ENCODE data around the gene MTCL1.

MTCL1 gene

GRCh38 chr18:8806100-8806797 is 100.9 kb downstream of the MTCL1 start:
- DNase-seq, result no peak

GRCh38 chr18:8806798-8807487 is 101.6 kb downstream of the MTCL1 start:
- DNase-seq, result no peak

GRCh38 chr18:8807488-8807805 is 102.1 kb downstream of the MTCL1 start:
- no peak for DNase-seq

GRCh38 chr18:8808001-8808400 is 102.6 kb downstream of the MTCL1 start:
- DNase-seq, result no peak

- DNase-seq, result no peak
These were observed 104.2 kb downstream of the MTCL1 start for GRCh38 chr18:8809514-8809913.

GRCh38 chr18:8810157-8810556 is 104.8 kb downstream of the MTCL1 start:
- no peak for DNase-seq

GRCh38 chr18:8811115-8811514 is 105.8 kb downstream of the MTCL1 start:
- no peak for DNase-seq

- DNase-seq, result no peak
These were observed 107.3 kb downstream of the MTCL1 start for GRCh38 chr18:8812631-8813030.

- DNase-seq, result no peak
These were observed 108.3 kb downstream of the MTCL1 start for GRCh38 chr18:8813611-8814010.

GRCh38 chr18:8814206-8814605 is 108.8 kb downstream of the MTCL1 start:
- DNase-seq, result no peak

- no peak for DNase-seq
These were observed 110.9 kb downstream of the MTCL1 start for GRCh38 chr18:8816220-8816619.

GRCh38 chr18:8816816-8817215 is 111.5 kb downstream of the MTCL1 start:
- DNase-seq, result peak in 1 of 51 donors; percentile 38

GRCh38 chr18:8818982-8819381 is 113.6 kb downstream of the MTCL1 start:
- no peak for DNase-seq

- no peak for DNase-seq
These were observed 115.2 kb downstream of the MTCL1 start for GRCh38 chr18:8820396-8821082.

- no peak for DNase-seq
These were observed 115.7 kb downstream of the MTCL1 start for GRCh38 chr18:8821083-8821465.

- no peak for DNase-seq
These were observed 116.2 kb downstream of the MTCL1 start for GRCh38 chr18:8821531-8821930.

GRCh38 chr18:8822643-8823042 is 117.3 kb downstream of the MTCL1 start:
- DNase-seq, result no peak

GRCh38 chr18:8823530-8823929 is 118.2 kb downstream of the MTCL1 start:
- DNase-seq, result no peak

GRCh38 chr18:8824846-8825245 is 119.5 kb downstream of the MTCL1 start:
- no peak for DNase-seq

- no peak for DNase-seq
These were observed 119.9 kb downstream of the MTCL1 start for GRCh38 chr18:8825273-8825672.

GRCh38 chr18:8825729-8826375 is 120.5 kb downstream of the MTCL1 start:
- DNase-seq, result no peak

- no peak for DNase-seq
These were observed 121.2 kb downstream of the MTCL1 start for GRCh38 chr18:8826514-8826913.
